CD4-positive, alpha-beta T cell treated with Interleukin-6 at 100 ng/mL for 8 hours (primary cell): ENCODE data around the gene UBE2D2.

Source experiments
- DNase-seq: peaks from one replicate; pipeline ENCODE4 v3.0.0-alpha.2; 2020; ENCODE audit warnings: mixed read lengths, low spot score

Gene UBE2D2

DNA sequence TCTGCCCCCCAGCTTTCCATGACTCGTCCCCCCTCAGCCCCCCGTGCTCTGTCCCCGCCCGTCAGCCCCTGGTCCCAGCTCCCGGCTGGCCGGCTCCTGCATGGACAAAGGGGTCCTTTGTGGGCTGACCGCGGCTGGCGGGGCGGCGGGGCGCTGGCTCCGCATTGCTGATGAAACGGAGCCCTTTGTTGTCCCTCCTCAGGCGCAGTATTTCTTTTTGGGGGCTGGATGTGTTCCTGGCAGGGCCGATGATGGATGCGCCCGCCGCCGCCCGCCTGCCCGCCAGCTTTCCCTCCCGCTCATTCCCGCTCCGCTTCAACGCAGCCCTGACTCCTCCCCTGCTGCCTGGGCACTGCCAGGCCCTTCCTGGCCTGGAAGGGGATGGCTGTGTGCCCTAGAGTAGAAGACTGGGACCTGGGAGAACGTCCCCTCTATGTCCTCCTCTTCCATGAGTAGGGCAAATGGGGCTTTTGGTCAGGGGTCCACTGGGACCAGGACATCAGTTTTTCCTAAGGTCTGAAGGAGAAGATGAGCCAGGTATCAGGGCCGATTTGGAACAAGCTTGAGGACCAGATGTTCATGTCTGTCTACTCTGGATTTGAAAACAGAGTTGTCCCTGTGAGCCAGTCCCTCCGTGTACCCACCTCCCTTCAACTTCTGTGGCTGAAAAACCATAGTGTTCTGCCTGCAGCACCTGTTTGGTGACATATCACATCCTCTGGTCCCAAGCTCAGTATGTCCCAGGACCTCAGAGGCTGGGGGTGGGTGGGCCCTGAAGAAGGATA, 116.0 kb downstream of the UBE2D2 start:
- no peak for DNase-seq
